CD4-positive, alpha-beta T cell (primary cell): Measurements from ENCODE around the gene USP2. TPM values are rescaled to one million over a fixed set of nuclear protein-coding genes. Genes with fewer than 3 reads are reported as not detected.

Source experiments
- ATAC-seq: fragments of 200-7000 bp; cut with Tn5 transposase; one replicate; pipeline ENCODE4 v1.10.0; 2022; ENCODE audit warnings: mild to moderate bottlenecking; ENCODE audit not compliant: poor library complexity
- CTCF ChIA-PET: fragments of 350-600 bp; sonication (Branson Sonifier 250); formaldehyde crosslinking; loops from one replicate; lab custom pipeline; 2021; ENCODE audit warnings: antibody characterized with exemption, inconsistent platforms; lab: Charles Lee
- POLR2A ChIA-PET: fragments of 350-600 bp; sonication (Branson Sonifier 250); formaldehyde crosslinking; loops from one replicate; lab custom pipeline; 2021; ENCODE audit warnings: antibody characterized with exemption, inconsistent platforms; lab: Charles Lee
- DNase-seq, 14 experiments: peaks; one replicate each; pipeline ENCODE4 v3.0.0-alpha.2; 2013 to 2020; ENCODE audit warnings: mixed read lengths in 2 of 14
- H3K27ac ChIP-seq, 2 donors: one replicate each; pipeline versions ENCODE4 v1.5.1 to v1.7.0; 2013; ENCODE audit warnings: low read length in 2 of 2, low read depth in 1 of 2, mild to moderate bottlenecking in 1 of 2
- H3K27me3 ChIP-seq, 2 experiments: 1 replicate in 1 of 2; 2 replicates in 1 of 2; pipeline versions ENCODE4 v1.6.1 to v1.7.0; 2013; ENCODE audit warnings: low read length in 2 of 2, control low read depth in 1 of 2, mild to moderate bottlenecking in 1 of 2, moderate library complexity in 1 of 2; ENCODE audit not compliant: insufficient read depth in 2 of 2, control insufficient read depth in 1 of 2
- H3K36me3 ChIP-seq: one replicate; pipeline ENCODE4 v1.6.1; 2013; ENCODE audit warnings: low read length, control low read depth; ENCODE audit not compliant: insufficient read depth
- H3K4me1 ChIP-seq: one replicate; pipeline ENCODE4 v1.6.1; 2013; ENCODE audit warnings: low read length, control low read depth; ENCODE audit not compliant: insufficient read depth
- H3K4me3 ChIP-seq: one replicate; pipeline ENCODE4 v1.5.1; 2013; ENCODE audit warnings: mild to moderate bottlenecking, low read length, moderate library complexity
- H3K9me3 ChIP-seq, 2 experiments: 1 replicate in 1 of 2; 2 replicates in 1 of 2; pipeline versions ENCODE4 v1.6.1 to v1.7.0; 2013; ENCODE audit warnings: low read length in 2 of 2, mild to moderate bottlenecking in 2 of 2, control low read depth in 1 of 2, moderate library complexity in 1 of 2; ENCODE audit not compliant: control insufficient read depth in 1 of 2, insufficient read depth in 1 of 2
- H3K27ac Mint-ChIP-seq: one replicate; pipeline ENCODE4 v1.8.0; 2020; ENCODE audit warnings: mixed read lengths
- H3K27me3 Mint-ChIP-seq: one replicate; pipeline ENCODE4 v1.8.0; 2021; ENCODE audit warnings: mixed read lengths
- H3K36me3 Mint-ChIP-seq: one replicate; pipeline ENCODE4 v1.8.0; 2021; ENCODE audit warnings: low read depth, mixed read lengths
- H3K4me1 Mint-ChIP-seq: one replicate; pipeline ENCODE4 v1.8.0; 2021; ENCODE audit warnings: low read depth, mixed read lengths
- H3K4me3 Mint-ChIP-seq: one replicate; pipeline ENCODE4 v1.8.0; 2020; ENCODE audit warnings: mild to moderate bottlenecking, mixed read lengths
- H3K9me3 Mint-ChIP-seq: one replicate; pipeline ENCODE4 v1.8.0; 2020; ENCODE audit warnings: mixed read lengths
- intact Hi-C, 2 experiments: fragments of 100-400 bp; cut with DNase I in 1 of 2; cut with micrococcal nuclease in 1 of 2; formaldehyde crosslinking; loops; one replicate each; pipeline versions ENCODE4 v1.15.1 to v1.9.0; 2023 to 2025; cut with DNase I, micrococcal nuclease
- total RNA-seq, 174 experiments: library from RNA in 2 of 174; stranded (reverse) in 2 of 174; gene quantifications; one replicate each; pipeline ENCODE4 v1.2.3 and lab custom pipeline; 2021 to 2026
- TF ChIP-seq, protein P1 (sequence below): fragments of 200-600 bp; IDR thresholded peaks from one replicate; pipeline ENCODE4 v1.8.0; 2022; ENCODE audit warnings: antibody characterized with exemption, mild to moderate bottlenecking

The USP2 gene
- total RNA-seq, 2 experiments from 2014 or later = 2.0 to 2.6 TPM

DNA sequence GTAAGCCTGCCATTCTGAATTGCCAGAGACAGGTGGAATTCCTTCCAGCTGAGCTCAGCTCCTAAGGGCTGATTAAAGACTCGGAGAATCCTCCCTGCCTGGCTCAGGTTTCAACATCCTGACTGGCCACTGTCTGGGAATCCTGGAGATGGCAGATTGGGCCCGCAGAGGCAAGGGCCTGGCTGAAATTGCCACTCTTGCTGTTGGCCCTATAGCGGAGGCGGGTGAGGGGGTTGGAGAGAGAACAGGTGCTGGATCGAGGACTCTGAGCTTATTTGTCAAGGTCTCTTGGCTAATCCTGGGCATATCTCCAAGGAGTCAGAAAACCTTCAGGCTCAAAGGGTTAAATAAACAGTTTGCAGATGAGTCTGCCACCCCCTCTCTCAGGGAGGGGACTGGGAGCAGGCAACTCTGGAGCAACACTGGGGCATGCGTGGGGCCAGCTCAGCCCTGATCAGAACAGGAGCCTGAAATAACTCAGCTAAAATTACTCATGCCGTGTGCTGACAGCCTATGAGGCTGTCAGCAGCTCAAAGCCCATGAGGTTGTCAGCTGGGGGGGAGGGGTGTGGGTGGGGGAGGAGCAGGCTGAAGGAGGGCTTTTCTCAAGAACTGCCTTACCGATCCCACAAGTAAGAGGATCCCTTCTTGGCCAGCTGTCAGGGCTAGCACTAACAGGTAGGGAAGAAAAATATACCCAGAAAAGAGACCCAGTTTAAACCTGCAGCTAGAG, 20.3 kb downstream of the USP2 start:
- CTCF ChIA-PET = interaction anchor here (0.5 to 2.5 kb wide), 4 partner anchors 14 to 330 kb away, joined by 3 to 10 read pairs (median 4); partner anchors contain the start of gene USP2

DNA sequence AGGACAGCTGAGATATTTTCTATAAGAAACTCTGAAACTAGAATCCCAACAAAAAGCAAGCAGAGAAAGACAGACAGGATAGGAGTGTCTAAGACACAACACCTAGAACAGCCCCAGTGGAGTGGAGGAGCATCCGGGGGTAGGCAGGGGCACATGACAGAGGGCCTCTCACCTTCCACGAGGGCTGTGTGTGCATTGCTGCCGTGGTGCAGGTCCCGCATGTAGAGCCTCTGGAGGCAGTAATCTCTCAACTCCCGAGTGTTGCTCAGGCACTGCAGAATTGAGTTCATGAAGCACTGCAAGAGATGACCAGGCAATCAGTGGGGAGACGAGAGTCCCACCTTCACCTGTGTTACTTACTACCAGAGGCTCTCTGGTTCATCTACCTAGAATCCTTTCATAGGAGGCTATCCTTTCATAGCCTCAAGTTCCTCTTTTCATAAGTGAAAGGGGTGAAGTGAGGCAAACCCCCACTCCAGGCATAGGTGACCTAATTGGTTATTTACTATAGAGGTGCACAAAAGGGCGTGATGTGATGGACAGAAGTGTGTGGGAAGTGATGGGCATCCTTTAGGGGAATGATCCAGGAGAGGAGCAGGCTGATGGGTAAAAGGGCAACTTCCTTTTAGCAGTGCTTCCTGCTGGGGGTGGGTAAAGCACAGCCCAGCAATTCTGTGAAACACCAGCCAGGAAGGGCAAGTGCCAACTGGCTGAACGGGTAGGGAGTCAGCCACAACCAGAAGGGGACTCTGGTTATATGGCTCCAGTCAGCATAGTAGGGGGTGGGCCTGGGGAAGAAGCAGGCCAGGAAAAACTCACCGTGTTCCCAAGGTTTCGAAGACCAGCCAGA, 21.9 kb downstream of the USP2 start:
- no peaks in the 10 kb centered on the region for H3K36me3 Mint-ChIP-seq
- no peak overlapping the region for H3K27ac Mint-ChIP-seq
- no peaks in the 10 kb centered on the region for H3K36me3 ChIP-seq
- no peaks in the 10 kb centered on the region for H3K9me3 ChIP-seq
- no peak overlapping the region for H3K4me3 ChIP-seq
- H3K4me1 ChIP-seq = peaks cover 29% of the 10 kb centered on the region
- intact Hi-C loops = loop anchor here in 1 of 2 experiments (5.0 to 10.0 kb wide), 2 partner anchors 375 to 748 kb away; no protein-coding TSS in a partner anchor
- DNase-seq (no peak), ATAC-seq (no peak)
- CTCF ChIA-PET = interaction anchor here (1.8 kb wide), 1 partner anchor 115 kb away, joined by 4 read pairs; no protein-coding TSS in a partner anchor
- H3K27ac ChIP-seq = no peak overlapping the region
- peaks cover 15% of the 10 kb centered on the region for H3K4me1 Mint-ChIP-seq
- H3K4me3 Mint-ChIP-seq = no peak overlapping the region
- TF ChIP-seq, protein P1, sequence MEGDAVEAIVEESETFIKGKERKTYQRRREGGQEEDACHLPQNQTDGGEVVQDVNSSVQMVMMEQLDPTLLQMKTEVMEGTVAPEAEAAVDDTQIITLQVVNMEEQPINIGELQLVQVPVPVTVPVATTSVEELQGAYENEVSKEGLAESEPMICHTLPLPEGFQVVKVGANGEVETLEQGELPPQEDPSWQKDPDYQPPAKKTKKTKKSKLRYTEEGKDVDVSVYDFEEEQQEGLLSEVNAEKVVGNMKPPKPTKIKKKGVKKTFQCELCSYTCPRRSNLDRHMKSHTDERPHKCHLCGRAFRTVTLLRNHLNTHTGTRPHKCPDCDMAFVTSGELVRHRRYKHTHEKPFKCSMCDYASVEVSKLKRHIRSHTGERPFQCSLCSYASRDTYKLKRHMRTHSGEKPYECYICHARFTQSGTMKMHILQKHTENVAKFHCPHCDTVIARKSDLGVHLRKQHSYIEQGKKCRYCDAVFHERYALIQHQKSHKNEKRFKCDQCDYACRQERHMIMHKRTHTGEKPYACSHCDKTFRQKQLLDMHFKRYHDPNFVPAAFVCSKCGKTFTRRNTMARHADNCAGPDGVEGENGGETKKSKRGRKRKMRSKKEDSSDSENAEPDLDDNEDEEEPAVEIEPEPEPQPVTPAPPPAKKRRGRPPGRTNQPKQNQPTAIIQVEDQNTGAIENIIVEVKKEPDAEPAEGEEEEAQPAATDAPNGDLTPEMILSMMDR = no peak
- H3K9me3 Mint-ChIP-seq = no peaks in the 10 kb centered on the region
- POLR2A ChIA-PET = no interaction called here
- H3K27me3 ChIP-seq = peaks cover 11 to 31% of the 10 kb centered on the region in 2 experiments
- H3K27me3 Mint-ChIP-seq = peaks cover 50% of the 10 kb centered on the region

More for the DNA sequence above, 20.3 kb downstream of the USP2 start:
- Mint-ChIP-seq H3K4me1 (peaks cover 19% of the 10 kb centered on the region), H3K27me3 (peaks cover 50% of the 10 kb centered on the region), H3K36me3 (no peaks in the 10 kb centered on the region), H3K9me3 (no peaks in the 10 kb centered on the region), H3K27ac (no peak overlapping the region), H3K4me3 (no peak overlapping the region)
- H3K36me3 ChIP-seq = no peaks in the 10 kb centered on the region
- peaks cover 26% of the 10 kb centered on the region for H3K4me1 ChIP-seq
- intact Hi-C loops = no loop called here
- POLR2A ChIA-PET = no interaction called here
- no peak for ATAC-seq
- no peaks in the 10 kb centered on the region for H3K9me3 ChIP-seq
- H3K27ac ChIP-seq = no peak overlapping the region
- H3K4me3 ChIP-seq = no peak overlapping the region
- DNase-seq = no peak
- TF ChIP-seq, protein P1 = no peak
- peaks cover 22 to 40% of the 10 kb centered on the region in 2 experiments for H3K27me3 ChIP-seq

DNA sequence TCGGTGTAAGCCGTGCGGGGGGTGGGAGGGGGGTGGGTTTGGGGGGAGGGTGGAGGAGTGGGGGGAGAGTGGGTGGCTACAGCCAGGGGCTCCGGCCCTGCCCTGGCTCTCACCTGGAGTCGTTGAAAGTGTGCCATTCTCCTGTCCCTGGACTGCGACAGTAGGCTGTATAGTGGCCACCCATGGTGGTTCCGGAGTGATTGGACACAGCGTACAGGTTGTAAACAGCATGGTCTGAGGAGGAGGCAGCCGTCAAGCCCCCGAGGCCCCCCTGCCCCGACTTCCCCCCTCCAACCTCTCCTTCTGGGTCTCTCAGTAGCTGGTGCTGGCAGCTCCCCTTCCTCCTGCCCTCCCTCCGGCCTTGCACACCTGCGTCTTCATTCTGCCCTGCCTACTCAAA, 24.4 kb downstream of the USP2 start:
- peak overlapping the region; percentile 62 for H3K4me3 ChIP-seq
- ChIA-PET CTCF (interaction anchor here (0.9 to 2.9 kb wide), 12 partner anchors 8 to 120 kb away, joined by 3 to 66 read pairs (median 14); partner anchors contain the start of genes C1QTNF5 and USP2), POLR2A (interaction anchor here (0.9 kb wide), 1 partner anchor 442 kb away, joined by 3 read pairs; no protein-coding TSS in a partner anchor)
- peaks cover 14% of the 10 kb centered on the region for H3K4me1 ChIP-seq
- DNase-seq (no peak), ATAC-seq (no peak)
- Mint-ChIP-seq H3K36me3 (no peaks in the 10 kb centered on the region), H3K9me3 (no peaks in the 10 kb centered on the region), H3K4me3 (peak overlapping the region; percentile 73), H3K27me3 (peaks cover 39% of the 10 kb centered on the region), H3K4me1 (peaks cover 6% of the 10 kb centered on the region), H3K27ac (no peak overlapping the region)
- intact Hi-C loops = loop anchor here in 1 of 2 experiments (5.0 to 10.0 kb wide), 2 partner anchors 378 to 750 kb away; no protein-coding TSS in a partner anchor
- no peaks in the 10 kb centered on the region for H3K9me3 ChIP-seq
- no peaks in the 10 kb centered on the region for H3K36me3 ChIP-seq
- H3K27ac ChIP-seq = no peak overlapping the region
- TF ChIP-seq, protein P1 = no peak
- H3K27me3 ChIP-seq = peaks cover 4 to 12% of the 10 kb centered on the region in 2 experiments
